H9 (cell line): ENCODE data around the gene TMEM184A. TPM values are rescaled to one million over a fixed set of nuclear protein-coding genes. Genes with fewer than 3 reads are reported as not detected.

Experiments used
- DNase-seq: peaks from one replicate; pipeline ENCODE4 v3.0.0-alpha.2; 2017
- H2AFZ ChIP-seq: one replicate; pipeline ENCODE4 v1.6.1; 2013; ENCODE audit warnings: mild to moderate bottlenecking, low read length, control low read depth, moderate library complexity
- H2AK5ac ChIP-seq: 2 replicates; pipeline ENCODE4 v1.6.1; 2013; ENCODE audit warnings: low read length, control low read depth, mixed read lengths; ENCODE audit not compliant: insufficient read length
- H2BK120ac ChIP-seq: one replicate; pipeline ENCODE4 v1.6.1; 2013; ENCODE audit warnings: low read depth, mild to moderate bottlenecking, low read length, control low read depth, inconsistent platforms; ENCODE audit not compliant: poor library complexity, severe bottlenecking
- H2BK12ac ChIP-seq: 2 replicates; pipeline ENCODE4 v1.6.1; 2013; ENCODE audit warnings: low read length, control low read depth, mixed read lengths, low read depth; ENCODE audit not compliant: insufficient read length
- H2BK15ac ChIP-seq: 2 replicates; pipeline ENCODE4 v1.6.1; 2013; ENCODE audit warnings: low read depth, low read length, control low read depth
- H2BK20ac ChIP-seq: one replicate; pipeline ENCODE4 v1.6.1; 2013; ENCODE audit warnings: low read depth, mild to moderate bottlenecking, low read length, control low read depth, inconsistent platforms; ENCODE audit not compliant: poor library complexity, severe bottlenecking
- H2BK5ac ChIP-seq: 2 replicates; pipeline ENCODE4 v1.6.1; 2013; ENCODE audit warnings: low read length, control low read depth, mixed read lengths; ENCODE audit not compliant: insufficient read length
- H3K14ac ChIP-seq: 2 replicates; pipeline ENCODE4 v1.6.1; 2013; ENCODE audit warnings: low read length, control low read depth; ENCODE audit not compliant: insufficient read depth
- H3K18ac ChIP-seq: 2 replicates; pipeline ENCODE4 v1.6.1; 2013; ENCODE audit warnings: low read depth, mild to moderate bottlenecking, mixed read lengths, low read length, control low read depth; ENCODE audit not compliant: insufficient read length
- H3K23ac ChIP-seq: 2 replicates; pipeline ENCODE4 v1.6.1; 2013; ENCODE audit warnings: low read length, control low read depth, mixed read lengths, low read depth; ENCODE audit not compliant: insufficient read length
- H3K23me2 ChIP-seq: 2 replicates; pipeline ENCODE4 v1.6.1; 2013; ENCODE audit warnings: low read depth, mild to moderate bottlenecking, mixed read lengths, low read length, control low read depth; ENCODE audit not compliant: insufficient read length, poor library complexity, severe bottlenecking
- H3K27ac ChIP-seq: 2 replicates; pipeline ENCODE4 v1.5.1; 2013; ENCODE audit warnings: low read length, control low read depth, mixed read lengths, low read depth; ENCODE audit not compliant: insufficient read length
- H3K27me3 ChIP-seq: 2 replicates; pipeline ENCODE4 v1.6.1; 2013; ENCODE audit warnings: low read length, control low read depth, inconsistent platforms; ENCODE audit not compliant: insufficient read depth
- H3K4ac ChIP-seq: 2 replicates; pipeline ENCODE4 v1.6.1; 2013; ENCODE audit warnings: low read depth, mild to moderate bottlenecking, control low read depth, inconsistent platforms, low read length, moderate library complexity
- H3K4me1 ChIP-seq: 2 replicates; pipeline ENCODE4 v1.6.1; 2013; ENCODE audit warnings: low read length, control low read depth, inconsistent platforms; ENCODE audit not compliant: insufficient read depth
- H3K4me2 ChIP-seq: 2 replicates; pipeline ENCODE4 v1.6.1; 2013; ENCODE audit warnings: low read length, control low read depth, mixed read lengths; ENCODE audit not compliant: insufficient read length, insufficient read depth
- H3K56ac ChIP-seq: 2 replicates; pipeline ENCODE4 v1.6.1; 2013; ENCODE audit warnings: low read depth, mild to moderate bottlenecking, mixed read lengths, low read length, control low read depth; ENCODE audit not compliant: insufficient read length
- H3K79me1 ChIP-seq: 2 replicates; pipeline ENCODE4 v1.6.1; 2013; ENCODE audit warnings: low read depth, mild to moderate bottlenecking, moderate library complexity, low read length, control low read depth, inconsistent platforms; ENCODE audit not compliant: insufficient read depth, poor library complexity, severe bottlenecking
- H3K79me2 ChIP-seq: 2 replicates; pipeline ENCODE4 v1.6.1; 2013; ENCODE audit warnings: low read length, control low read depth, inconsistent platforms; ENCODE audit not compliant: insufficient read depth
- H3K9ac ChIP-seq: 2 replicates; pipeline ENCODE4 v1.6.1; 2013; ENCODE audit warnings: low read length, control low read depth, mixed read lengths; ENCODE audit not compliant: insufficient read length; ENCODE audit errors: extremely low read depth
- H3K9me3 ChIP-seq: one replicate; pipeline ENCODE4 v1.6.1; 2013; ENCODE audit warnings: low read depth, low read length, inconsistent platforms; ENCODE audit not compliant: control insufficient read depth
- H3T11ph ChIP-seq: one replicate; pipeline ENCODE4 v1.6.1; 2013; ENCODE audit warnings: mild to moderate bottlenecking, low read length, control low read depth, inconsistent platforms
- H4K20me1 ChIP-seq: one replicate; pipeline ENCODE4 v1.6.1; 2013; ENCODE audit not compliant: control insufficient read depth, insufficient read length, insufficient read depth
- H4K5ac ChIP-seq: 2 replicates; pipeline ENCODE4 v1.6.1; 2013; ENCODE audit warnings: low read depth, mild to moderate bottlenecking, mixed read lengths, low read length, control low read depth; ENCODE audit not compliant: insufficient read length
- H4K8ac ChIP-seq: replicated peaks from 2 replicates; pipeline ENCODE4 v1.6.1; 2013; ENCODE audit warnings: low read length, control low read depth, mixed read lengths, low read depth; ENCODE audit not compliant: insufficient read length
- H4K91ac ChIP-seq: 2 replicates; pipeline ENCODE4 v1.6.1; 2013; ENCODE audit warnings: low read depth, mild to moderate bottlenecking, moderate library complexity, mixed read lengths, low read length, control low read depth; ENCODE audit not compliant: insufficient read length
- H3K27ac Mint-ChIP-seq, 3 experiments: 2 replicates in 2 of 3; 3 replicates in 1 of 3; pipeline ENCODE4 v1.8.0; 2020 to 2021; ENCODE audit warnings: mixed read lengths in 3 of 3, mild to moderate bottlenecking in 1 of 3, moderate library complexity in 1 of 3
- H3K27me3 Mint-ChIP-seq: 2 replicates; pipeline ENCODE4 v1.8.0; 2021; ENCODE audit warnings: low read depth, mild to moderate bottlenecking, moderate library complexity, mixed read lengths
- H3K36me3 Mint-ChIP-seq, 3 experiments: 2 replicates in 2 of 3; 3 replicates in 1 of 3; pipeline ENCODE4 v1.8.0; 2020 to 2021; ENCODE audit warnings: low read depth in 3 of 3, mixed read lengths in 3 of 3; ENCODE audit not compliant: insufficient read depth in 1 of 3
- H3K4me1 Mint-ChIP-seq, 2 experiments: 2 replicates each; pipeline ENCODE4 v1.8.0; 2020; ENCODE audit warnings: mixed read lengths in 2 of 2
- H3K4me3 Mint-ChIP-seq, 2 experiments: 2 replicates in 1 of 2; 3 replicates in 1 of 2; pipeline ENCODE4 v1.8.0; 2020 to 2021; ENCODE audit warnings: mild to moderate bottlenecking in 2 of 2, mixed read lengths in 2 of 2, moderate library complexity in 1 of 2
- H3K9me3 Mint-ChIP-seq, 2 experiments: 2 replicates in 1 of 2; 3 replicates in 1 of 2; pipeline ENCODE4 v1.8.0; 2020; ENCODE audit warnings: mild to moderate bottlenecking in 2 of 2, mixed read lengths in 2 of 2, moderate library complexity in 1 of 2
- WGBS: extraction: QIAGEN DNeasy Blood & Tissue Kit; methylation state at CpG from one replicate; pipeline ENCODE4 v1.1.7; 2013; ENCODE audit warnings: missing lambda C conversion rate, low lambda C conversion rate, mixed read lengths; ENCODE audit not compliant: insufficient read length; ENCODE audit errors: extremely low coverage; 5-methylcytosine and 5-hydroxymethylcytosine counted together
- total RNA-seq: library from RNA; stranded (reverse); gene quantifications from 2 replicates; pipeline ENCODE4 v1.2.1, GENCODE V29; 2021
- TF ChIP-seq, protein P1 (sequence below): fragments of 200-600 bp; sonication (generic); conservative IDR thresholded peaks from 3 replicates; pipeline ENCODE4 v1.8.0; 2021; ENCODE audit warnings: antibody characterized with exemption, mild to moderate bottlenecking

The TMEM184A gene
- total RNA-seq, 1 experiment from 2014 or later = 1.3 TPM

DNA sequence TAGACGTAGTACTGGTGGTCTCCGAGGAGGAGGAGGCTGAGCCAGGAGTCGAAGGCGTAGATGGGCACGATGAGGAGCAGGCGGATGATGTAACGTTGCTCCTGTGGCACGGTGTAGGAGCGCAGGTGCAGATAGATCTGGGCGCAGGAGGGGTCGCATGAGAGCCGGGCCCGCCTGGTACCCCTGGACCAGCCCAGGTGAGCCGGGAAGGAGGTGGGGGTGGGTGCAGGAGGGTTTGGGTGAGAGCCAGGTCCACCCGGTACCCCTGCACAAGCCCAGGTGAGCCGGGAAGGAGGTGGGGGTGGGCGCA, 5.2 kb downstream of the TMEM184A start:
- no peaks in the 10 kb centered on the region for H3K4me1 ChIP-seq
- no peaks in the 10 kb centered on the region for H3K9me3 ChIP-seq
- no CpG with 5 or more reads among the region's 17 CpGs for WGBS
- H3K27me3 Mint-ChIP-seq = no peaks in the 10 kb centered on the region; the same call in 1 of the 2 replicates
- no peaks in the 10 kb centered on the region for H4K20me1 ChIP-seq
- no peak overlapping the region for H2BK5ac ChIP-seq
- no peak overlapping the region for H2AK5ac ChIP-seq
- H4K5ac ChIP-seq = no peak overlapping the region
- H2BK12ac ChIP-seq = no peak overlapping the region
- H3K27ac ChIP-seq = no peak overlapping the region
- no peak overlapping the region for H2BK20ac ChIP-seq
- no peaks in the 10 kb centered on the region for H3K79me1 ChIP-seq
- no peak overlapping the region for H3T11ph ChIP-seq
- no peaks in the 10 kb centered on the region; a peak in 1 of 5 replicates for H3K9me3 Mint-ChIP-seq
- H3K23me2 ChIP-seq = no peaks in the 10 kb centered on the region
- H2AFZ ChIP-seq = no peak overlapping the region
- no peak overlapping the region for H2BK120ac ChIP-seq
- no peak overlapping the region for H4K8ac ChIP-seq
- H3K23ac ChIP-seq = no peak overlapping the region
- no peak for DNase-seq
- H3K4me1 Mint-ChIP-seq = peaks cover 0 to 10% of the 10 kb centered on the region in 2 experiments; a peak in 3 of 4 replicates
- H3K14ac ChIP-seq = no peak overlapping the region; the same call in 1 of the 2 replicates
- no peak overlapping the region for H3K9ac ChIP-seq
- TF ChIP-seq, protein P1, sequence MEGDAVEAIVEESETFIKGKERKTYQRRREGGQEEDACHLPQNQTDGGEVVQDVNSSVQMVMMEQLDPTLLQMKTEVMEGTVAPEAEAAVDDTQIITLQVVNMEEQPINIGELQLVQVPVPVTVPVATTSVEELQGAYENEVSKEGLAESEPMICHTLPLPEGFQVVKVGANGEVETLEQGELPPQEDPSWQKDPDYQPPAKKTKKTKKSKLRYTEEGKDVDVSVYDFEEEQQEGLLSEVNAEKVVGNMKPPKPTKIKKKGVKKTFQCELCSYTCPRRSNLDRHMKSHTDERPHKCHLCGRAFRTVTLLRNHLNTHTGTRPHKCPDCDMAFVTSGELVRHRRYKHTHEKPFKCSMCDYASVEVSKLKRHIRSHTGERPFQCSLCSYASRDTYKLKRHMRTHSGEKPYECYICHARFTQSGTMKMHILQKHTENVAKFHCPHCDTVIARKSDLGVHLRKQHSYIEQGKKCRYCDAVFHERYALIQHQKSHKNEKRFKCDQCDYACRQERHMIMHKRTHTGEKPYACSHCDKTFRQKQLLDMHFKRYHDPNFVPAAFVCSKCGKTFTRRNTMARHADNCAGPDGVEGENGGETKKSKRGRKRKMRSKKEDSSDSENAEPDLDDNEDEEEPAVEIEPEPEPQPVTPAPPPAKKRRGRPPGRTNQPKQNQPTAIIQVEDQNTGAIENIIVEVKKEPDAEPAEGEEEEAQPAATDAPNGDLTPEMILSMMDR = no peak
- H3K4me3 Mint-ChIP-seq = no peak overlapping the region
- H3K79me2 ChIP-seq = no peaks in the 10 kb centered on the region
- H3K36me3 Mint-ChIP-seq = no peaks in the 10 kb centered on the region
- H3K4me2 ChIP-seq = no peak overlapping the region
- no peak overlapping the region for H3K56ac ChIP-seq
- H3K18ac ChIP-seq = no peak overlapping the region
- H2BK15ac ChIP-seq = no peak overlapping the region
- H4K91ac ChIP-seq = no peak overlapping the region
- H3K4ac ChIP-seq = no peak overlapping the region
- H3K27me3 ChIP-seq = no peaks in the 10 kb centered on the region
- peak overlapping the region; percentile 66 to 97 (median 75); a peak in 2 of 7 replicates for H3K27ac Mint-ChIP-seq
